ENCODE data around the gene ARG2.

GRCh38 chr14:67674139-67674479, 54.4 kb downstream of the ARG2 start:
- TF ChIP-seq CTCF (IDR thresholded peaks at IDR 0.05; ENCODE audit: poor library complexity) = no peak
- no peak for TF ChIP-seq EZH2 (IDR thresholded peaks at IDR 0.05; ENCODE audit: borderline replicate concordance)
- no peak for TF ChIP-seq EZH2phosphoT487 (IDR thresholded peaks at IDR 0.05; ENCODE audit: low read depth, severe bottlenecking, unreplicated experiment)
